GM13977 (cell line): ENCODE measurements around the gene SSTR3.
"Not testable (repeated sequence)": the region's sequence is repeated elsewhere in the genome, so short reads cannot be mapped to it uniquely, and the experiment has no call there.

Experiments used
- DNase-seq: peaks from one replicate; pipeline ENCODE4 v3.0.0; 2012; ENCODE audit warnings: low spot score
- CTCF ChIP-seq: IDR thresholded peaks from 2 replicates; pipeline ENCODE4 v1.5.1; 2012; ENCODE audit warnings: mild to moderate bottlenecking, control low read depth; ENCODE audit not compliant: insufficient read depth; ENCODE audit errors: extremely low read depth, missing control alignments
- in situ Hi-C: fragments of 300-500 bp; cut with MboI; formaldehyde crosslinking; loops from one replicate; pipeline ENCODE4 v1.12.0; 2022; ENCODE audit warnings: low sequenced_read_pairs, low pct_unique_long_range_greater_than_20kb, mixed read lengths, inconsistent platforms; ENCODE audit not compliant: unreplicated experiment

Gene SSTR3

GRCh38 chr22:37175414-37176281, 36.6 kb downstream of the SSTR3 start:
- in situ Hi-C loops, result no loop called here
- no peak for TF ChIP-seq CTCF
- no peak for DNase-seq

GRCh38 chr22:37174964-37175363, 37.3 kb downstream of the SSTR3 start:
- in situ Hi-C loops, result no loop called here

GRCh38 chr22:37173709-37174108, 38.6 kb downstream of the SSTR3 start:
- no peak for TF ChIP-seq CTCF
- DNase-seq, result no peak
- in situ Hi-C loops, result no loop called here

More at GRCh38 chr22:37174964-37175363, 37.3 kb downstream of the SSTR3 start:
- DNase-seq, result no peak
- TF ChIP-seq CTCF, result no peak

GRCh38 chr22:37172266-37173245, 39.7 kb downstream of the SSTR3 start:
- no peak for TF ChIP-seq CTCF
- in situ Hi-C loops, result no loop called here
- no peak for DNase-seq

GRCh38 chr22:37171662-37172061, 40.6 kb downstream of the SSTR3 start:
- no peak for DNase-seq
- TF ChIP-seq CTCF, result no peak
- in situ Hi-C loops, result no loop called here

- in situ Hi-C loops, DNase-seq: not testable (repeated sequence)
These were observed 41.4 kb downstream of the SSTR3 start for GRCh38 chr22:37170689-37171405.
